HG02943 (cell line): ENCODE data around the gene POLE3.
"Not testable (repeated sequence)": the region's sequence is repeated elsewhere in the genome, so short reads cannot be mapped to it uniquely, and the experiment has no call there.

Source experiments
- ATAC-seq: cut with Tn5 transposase; IDR thresholded peaks from one replicate; pipeline ENCODE4 v1.9.1; 2021; ENCODE audit warnings: mild to moderate bottlenecking, low read depth, moderate library complexity; ENCODE audit not compliant: unreplicated experiment

The POLE3 gene

GRCh38 chr9:113410207-113410864 is at the start of gene POLE3, which contains the start of gene C9orf43:
Gene POLE3, minus strand, starts transcription at chr9:113410675. Its CDS starts 382 bp downstream, at chr9:113410293.
Gene C9orf43, plus strand, starts transcription at chr9:113410747. Its CDS starts 2,747 bp downstream, at chr9:113413494.
- ATAC-seq: peak; percentile 90

GRCh38 chr9:113456235-113456634 is 45.8 kb upstream of the POLE3 start:
- no peak for ATAC-seq

DNA sequence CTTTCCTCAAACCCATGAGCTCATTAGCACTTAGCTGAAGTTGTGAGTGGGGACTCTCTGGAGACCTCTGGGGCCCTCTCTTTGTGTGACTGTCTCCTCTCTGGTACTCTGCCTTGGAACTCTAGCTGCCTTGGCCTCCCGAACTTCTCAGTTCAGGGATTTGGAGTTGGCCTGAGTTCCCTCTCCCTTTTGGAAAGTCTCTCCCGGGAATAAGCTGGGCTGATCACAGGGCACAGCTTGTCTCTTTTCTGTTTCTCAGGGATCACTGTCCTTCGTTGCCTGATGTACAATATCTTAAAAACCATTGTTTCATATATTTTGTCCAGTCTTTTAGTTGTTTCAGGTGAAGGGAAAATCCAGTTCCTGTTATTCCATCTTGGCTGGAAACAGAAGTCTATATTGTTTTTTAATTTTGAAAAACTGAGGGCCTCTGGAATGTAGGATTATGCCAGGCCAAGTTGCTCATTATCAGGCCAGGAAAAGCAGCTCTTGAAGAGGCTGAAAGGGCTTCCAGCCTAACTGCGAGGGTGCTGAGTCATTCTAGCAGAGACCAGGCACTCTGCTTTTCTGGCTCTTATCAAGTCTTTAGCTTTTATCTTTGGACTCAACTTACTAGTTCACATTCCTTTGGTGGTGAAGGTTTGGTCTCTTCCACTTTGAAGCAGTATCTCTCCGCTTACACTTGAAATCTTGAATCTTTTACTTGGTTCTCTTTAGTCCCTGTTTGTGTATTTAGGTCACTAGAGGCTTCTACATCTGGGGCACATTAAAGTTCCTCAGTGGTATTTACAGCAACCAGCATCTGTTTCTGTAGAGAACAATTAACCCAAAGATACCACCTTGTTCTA is 44.7 kb upstream of the POLE3 start:
- no peak for ATAC-seq

DNA sequence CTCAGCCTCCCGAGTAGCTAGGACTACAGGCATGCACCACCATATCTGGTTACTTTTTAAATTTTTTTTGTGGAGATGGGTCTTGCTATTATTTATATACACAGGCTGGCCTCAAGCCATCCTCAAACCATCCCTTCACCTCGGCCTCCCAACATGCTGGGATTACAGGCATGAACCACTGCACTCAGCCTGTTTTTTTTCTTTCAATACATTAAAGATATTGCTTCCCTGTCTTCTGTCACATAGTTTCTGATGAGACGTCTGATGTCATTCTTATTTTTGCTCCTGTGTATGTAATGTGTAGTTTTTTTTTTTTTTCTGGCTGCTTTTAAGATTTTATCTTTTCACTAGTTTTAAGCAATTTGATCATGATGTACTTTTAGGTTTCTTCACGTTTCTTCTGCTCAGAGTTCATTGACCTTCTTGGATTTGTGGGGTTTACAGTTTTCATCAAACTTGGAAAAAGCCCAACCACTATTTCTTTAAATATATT is 41.7 kb upstream of the POLE3 start:
- ATAC-seq: no peak

- ATAC-seq: no peak
These were observed 38.9 kb upstream of the POLE3 start for GRCh38 chr9:113449376-113449775.

DNA sequence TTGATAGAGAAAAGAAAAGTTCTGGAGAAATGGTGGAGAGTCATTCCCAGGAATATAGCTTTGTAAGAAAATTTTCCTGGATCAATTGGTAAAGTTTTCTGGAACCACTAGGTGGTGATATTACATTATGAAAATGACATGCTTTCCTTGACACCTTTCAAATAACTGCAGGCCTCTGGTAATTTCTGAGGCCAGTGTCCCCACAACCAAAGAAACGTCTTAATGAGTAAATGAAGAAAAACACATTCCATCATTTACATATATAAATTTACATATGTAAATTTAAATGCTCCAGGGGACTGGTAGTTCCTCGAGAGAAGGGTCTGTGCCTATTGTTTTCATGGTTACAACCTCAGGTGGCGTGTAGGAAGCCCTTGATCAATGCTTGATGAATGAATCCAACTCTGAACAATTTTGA is 35.9 kb upstream of the POLE3 start:
- no peak for ATAC-seq

GRCh38 chr9:113444736-113445135 is 34.3 kb upstream of the POLE3 start:
- ATAC-seq: no peak

- ATAC-seq: not testable (repeated sequence)
These were observed 27.2 kb upstream of the POLE3 start for GRCh38 chr9:113437716-113438115.

GRCh38 chr9:113436728-113437515 is 26.4 kb upstream of the POLE3 start:
- no peak for ATAC-seq

DNA sequence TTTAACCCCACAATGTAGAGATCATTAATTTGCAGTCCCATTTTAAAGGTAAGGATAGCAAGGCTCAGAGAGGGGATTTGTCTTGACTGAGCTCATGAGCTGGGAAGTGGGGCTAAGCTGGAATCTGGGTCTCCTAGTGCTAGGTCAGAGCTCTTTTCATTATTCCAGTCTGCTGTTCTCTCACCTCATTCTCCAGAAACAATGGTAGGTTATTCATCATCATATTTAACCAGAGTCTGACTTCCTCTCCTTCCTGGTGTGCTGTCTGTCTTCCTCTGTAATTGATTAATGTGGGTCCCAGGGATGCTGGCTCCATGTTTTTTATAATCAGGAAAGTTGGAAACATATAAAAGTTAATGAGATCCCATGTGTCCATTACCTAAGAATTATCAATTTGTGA is 20.7 kb upstream of the POLE3 start:
- ATAC-seq: no peak

- no peak for ATAC-seq
These were observed 17.7 kb upstream of the POLE3 start for GRCh38 chr9:113428062-113428615.

DNA sequence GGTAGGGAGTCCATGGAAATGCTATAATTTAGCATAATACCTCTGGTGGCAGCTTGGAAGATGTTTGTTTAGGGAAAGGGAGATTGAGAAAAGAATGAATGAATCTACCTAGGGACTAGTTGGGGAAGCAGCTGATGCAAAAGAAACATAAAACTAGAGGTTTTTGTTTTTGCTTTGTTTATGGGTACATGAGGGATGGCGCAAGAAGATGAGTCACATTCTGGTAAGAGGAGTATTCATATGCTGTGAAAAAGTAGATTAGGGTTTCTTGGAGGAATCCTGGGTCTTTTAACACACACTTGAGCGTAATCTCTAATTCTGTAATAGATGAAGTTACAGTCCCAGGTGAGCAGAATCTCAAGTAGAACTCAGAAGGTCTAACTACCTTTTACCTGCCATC is 17.2 kb upstream of the POLE3 start:
- ATAC-seq: no peak

DNA sequence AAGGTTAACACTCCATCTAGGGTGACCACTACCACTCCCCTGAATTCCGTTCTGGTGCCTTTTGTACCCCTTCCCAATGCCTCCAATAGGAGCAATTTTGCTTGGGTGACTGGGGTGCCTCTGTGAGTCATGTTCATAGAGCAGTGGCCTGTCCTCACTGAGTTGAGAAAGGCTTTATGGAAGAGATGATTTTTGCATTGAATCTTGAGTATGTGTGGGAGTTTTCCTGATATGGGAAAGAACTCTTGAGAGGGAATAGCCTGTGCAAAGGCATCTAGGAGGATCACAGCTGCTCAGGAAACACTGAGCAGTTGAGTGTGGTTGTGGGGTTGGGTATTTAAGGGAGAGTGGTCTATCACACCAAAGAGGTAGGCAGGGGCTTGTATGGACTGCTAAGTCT is 16.2 kb upstream of the POLE3 start:
- ATAC-seq: no peak

DNA sequence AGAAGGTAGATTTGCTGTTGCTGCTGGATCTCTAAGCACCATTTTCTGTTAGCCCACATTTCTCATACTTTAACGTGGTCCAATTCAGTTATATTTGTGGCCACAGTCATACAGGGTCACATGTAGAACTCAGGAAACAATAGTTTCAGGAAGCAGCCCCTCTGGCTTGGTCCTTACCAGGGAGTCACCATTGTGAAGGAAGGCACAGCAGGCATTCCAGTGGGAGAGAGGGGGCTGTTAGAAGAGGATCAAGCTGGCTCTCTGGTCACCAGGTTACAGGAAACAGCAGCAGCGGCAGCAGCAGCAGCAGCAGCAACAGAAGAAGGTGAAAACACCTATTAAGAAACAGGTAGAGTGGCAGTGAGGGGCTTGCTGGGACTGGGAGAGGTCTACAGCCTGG is 14.6 kb upstream of the POLE3 start:
- ATAC-seq: no peak

GRCh38 chr9:113421726-113422125 is 11.3 kb upstream of the POLE3 start:
- ATAC-seq: no peak

DNA sequence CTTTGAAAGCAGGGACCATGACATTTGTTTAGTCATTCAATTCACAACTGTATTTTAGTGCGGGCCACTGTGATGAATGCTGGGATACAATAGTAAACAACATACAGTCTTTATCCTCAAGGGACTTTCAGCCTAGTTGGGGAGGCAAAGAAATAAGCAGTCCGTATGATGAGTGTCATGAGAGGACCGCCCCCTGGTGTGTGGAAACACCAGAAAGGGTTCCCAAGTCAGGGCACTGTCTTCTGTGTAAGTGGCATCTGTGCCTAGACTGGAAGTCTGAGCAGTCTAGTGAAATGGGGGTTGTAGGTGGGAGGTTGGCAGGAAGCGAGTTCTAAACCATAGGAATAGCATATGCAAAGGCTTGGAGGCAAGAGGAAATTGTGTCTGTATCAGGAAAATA is 6.9 kb upstream of the POLE3 start:
- ATAC-seq: no peak

DNA sequence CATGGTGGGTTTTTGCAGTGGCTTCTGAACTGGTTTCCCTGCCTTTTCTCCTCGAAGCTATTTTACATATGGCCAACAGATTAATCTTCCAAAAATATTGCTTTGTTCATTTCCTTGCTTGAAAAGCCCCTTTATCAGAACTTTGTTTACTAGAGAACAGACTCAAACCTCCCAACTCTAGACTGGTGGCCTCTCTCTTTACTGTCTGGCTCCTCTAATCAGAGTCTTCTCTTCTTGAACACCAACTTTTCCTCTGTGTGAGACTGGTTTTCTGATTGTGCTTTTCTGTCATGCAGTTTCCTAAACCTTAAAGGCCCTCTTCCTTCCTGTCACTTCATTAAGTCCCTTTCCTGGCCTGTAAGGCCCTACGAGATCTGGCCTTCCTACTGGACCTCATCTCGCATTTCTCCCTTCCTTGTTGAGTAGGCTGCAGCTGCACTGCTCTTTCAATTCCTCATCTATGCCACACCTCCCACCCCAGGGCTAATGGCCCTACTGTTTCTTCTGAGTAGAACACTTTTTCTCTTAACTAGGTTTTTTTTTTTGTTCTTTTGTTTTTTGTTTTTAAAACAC is 5.8 kb upstream of the POLE3 start:
- peak; percentile 92 for ATAC-seq

DNA sequence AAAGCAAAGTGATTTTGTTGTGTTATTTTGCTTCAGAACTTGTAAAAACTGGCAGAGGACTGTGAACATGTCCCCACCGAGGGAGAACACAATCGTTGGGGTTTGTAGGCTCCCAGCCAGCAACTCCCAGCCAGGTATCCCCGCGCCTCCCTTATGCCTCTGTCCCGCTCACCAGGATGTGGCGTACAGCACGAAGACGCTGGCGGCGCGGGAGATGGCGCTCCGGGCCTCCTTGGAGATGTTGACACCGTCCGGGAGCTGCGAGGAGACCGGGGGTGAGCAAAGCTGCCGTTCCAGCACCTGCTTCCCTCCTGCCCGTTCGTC is 630 bp downstream of the POLE3 start:
- no peak for ATAC-seq

DNA sequence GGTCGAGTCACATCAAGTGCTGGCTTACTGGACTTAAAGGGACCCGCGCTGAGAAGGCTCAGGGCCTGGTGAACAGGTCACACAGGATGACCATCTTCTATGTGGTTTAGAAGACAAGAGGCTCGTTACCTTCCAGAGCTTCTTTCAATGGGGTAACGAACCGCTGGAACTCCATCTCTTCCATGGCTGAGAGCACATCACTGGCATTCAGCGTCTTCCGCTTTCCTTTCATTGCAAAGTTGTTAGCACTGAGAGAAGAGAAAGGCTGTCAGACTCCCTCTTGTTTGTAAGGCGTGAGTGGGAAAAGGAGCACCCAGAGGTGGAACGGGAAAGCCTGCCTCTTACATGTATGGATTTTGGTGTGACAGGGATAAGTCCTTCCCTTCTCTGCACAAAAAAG is 994 bp downstream of the POLE3 start:
- ATAC-seq: no peak

DNA sequence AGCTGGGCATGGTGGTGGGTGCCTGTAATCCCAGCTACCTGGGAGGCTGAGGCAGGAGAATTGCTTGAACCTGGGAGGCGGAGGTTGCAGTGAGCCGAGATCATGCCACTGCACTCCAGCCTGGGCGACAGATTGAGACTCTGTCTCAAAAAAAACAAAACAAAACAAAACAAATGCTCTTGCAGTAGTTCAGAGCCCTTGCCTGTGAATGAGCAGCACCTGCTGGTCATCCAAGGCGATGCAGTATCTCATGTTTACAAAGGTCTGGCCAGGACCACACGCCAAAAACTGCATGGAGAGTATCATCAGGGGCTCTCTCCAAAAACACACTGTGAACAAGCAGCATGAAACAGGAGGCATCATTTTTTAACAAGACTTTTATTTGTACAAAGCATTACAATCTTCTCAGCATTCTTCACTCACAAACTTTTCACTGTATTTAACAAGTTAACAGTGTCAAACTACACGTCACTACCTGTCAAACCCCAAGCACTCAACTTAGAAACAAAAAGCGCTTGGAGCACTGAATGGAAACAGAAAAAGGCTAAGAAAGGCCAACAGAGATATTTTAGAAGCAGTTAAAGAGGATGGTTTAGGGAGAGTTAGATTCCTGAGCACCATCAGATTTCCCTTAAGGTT is 3.5 kb downstream of the POLE3 start:
- ATAC-seq: not testable (repeated sequence)
